Panc1 (cell line): ENCODE results near the gene PPM1D. TPM values are rescaled to one million over a fixed set of nuclear protein-coding genes. Genes with fewer than 3 reads are reported as not detected.

Source experiments
- ATAC-seq: fragments of 200-7000 bp; cut with Tn5 transposase; 2 replicates; pipeline ENCODE4 v1.9.1; 2020; ENCODE audit warnings: mild to moderate bottlenecking, moderate library complexity
- BruUV-seq: library from RNA; stranded (reverse); fragments of 400-500 nt; replicated peaks from 2 replicates; lab custom pipeline; 2021; lab: Mats Ljungman, UMichigan
- CTCF ChIA-PET: fragments of 300-600 bp; sonication (Branson Sonifier 250); formaldehyde crosslinking; loops from one replicate; lab custom pipeline; 2022; ENCODE audit warnings: antibody characterized with exemption; lab: Charles Lee
- POLR2A ChIA-PET: fragments of 300-600 bp; sonication (Branson Sonifier 250); formaldehyde crosslinking; loops from one replicate; lab custom pipeline; 2022; ENCODE audit warnings: antibody characterized with exemption; lab: Charles Lee
- DNase-seq: peaks from one replicate; pipeline ENCODE4 v3.0.0-alpha.2; 2010; ENCODE audit warnings: low read depth, low spot score
- H3K27ac ChIP-seq: 2 replicates; pipeline ENCODE4 v1.5.1; 2011; ENCODE audit warnings: mild to moderate bottlenecking, low read length, inconsistent platforms
- H3K27me3 ChIP-seq: fragments of 200-500 bp; sonication (Bioruptor generic); 2 replicates; pipeline ENCODE4 v1.6.0; 2014; ENCODE audit warnings: low read length, inconsistent platforms; ENCODE audit not compliant: control insufficient read depth, insufficient read depth
- H3K36me3 ChIP-seq: fragments of 200-500 bp; sonication (Bioruptor generic); 2 replicates; pipeline ENCODE4 v1.5.1; 2014; ENCODE audit warnings: inconsistent platforms, mild to moderate bottlenecking, low read length, moderate library complexity; ENCODE audit not compliant: control insufficient read depth, insufficient read depth
- H3K4me1 ChIP-seq: 2 replicates; pipeline ENCODE4 v1.5.1; 2011; ENCODE audit warnings: inconsistent platforms, mild to moderate bottlenecking, low read length, moderate library complexity; ENCODE audit not compliant: control insufficient read depth, insufficient read depth
- H3K4me3 ChIP-seq, 2 experiments: 2 replicates each; pipeline ENCODE4 v1.5.1; 2011 to 2012; ENCODE audit warnings: low read depth in 2 of 2, low read length in 2 of 2, mild to moderate bottlenecking in 2 of 2, inconsistent platforms in 1 of 2, moderate library complexity in 1 of 2
- H3K9me3 ChIP-seq: fragments of 200-500 bp; sonication (Bioruptor generic); 2 replicates; pipeline ENCODE4 v1.5.1; 2014; ENCODE audit warnings: low read depth, mild to moderate bottlenecking, inconsistent platforms, low read length, moderate library complexity; ENCODE audit not compliant: control insufficient read depth, insufficient read depth
- POLR2AphosphoS5 ChIP-seq: IDR thresholded peaks from 2 replicates; pipeline ENCODE4 v1.6.1; 2012; ENCODE audit warnings: mild to moderate bottlenecking, low read depth, low read length, moderate library complexity
- REST ChIP-seq, 2 experiments: IDR thresholded peaks; 2 replicates each; pipeline ENCODE4 v1.6.1; 2011 to 2012; ENCODE audit warnings: low read depth in 2 of 2, control low read depth in 1 of 2, low read length in 1 of 2, mild to moderate bottlenecking in 1 of 2, moderate library complexity in 1 of 2; ENCODE audit not compliant: insufficient read depth in 1 of 2
- SIN3A ChIP-seq: IDR thresholded peaks from 2 replicates; pipeline ENCODE4 v1.6.1; 2012; ENCODE audit warnings: low read depth, mild to moderate bottlenecking, low read length, moderate library complexity, borderline replicate concordance; ENCODE audit not compliant: insufficient read depth
- TCF7L2 ChIP-seq: IDR thresholded peaks from 2 replicates; pipeline ENCODE4 v1.6.1; 2011; ENCODE audit warnings: mild to moderate bottlenecking, low read depth, low read length, inconsistent platforms
- in situ Hi-C: cut with HindIII; loops from 2 replicates; pipeline ENCODE4 v1.10.0; 2016; ENCODE audit warnings: low sequenced_read_pairs, low pct_unique_long_range_greater_than_20kb
- intact Hi-C: fragments of 100-400 bp; cut with micrococcal nuclease; formaldehyde crosslinking; loops from one replicate; pipeline ENCODE4 v1.10.0; 2022; ENCODE audit not compliant: unreplicated experiment
- total RNA-seq: library from RNA; stranded (reverse); gene quantifications from one replicate; pipeline ENCODE4 v1.2.1, GENCODE V29; 2021; ENCODE audit not compliant: unreplicated experiment
- TF ChIP-seq, protein P1 (sequence below): fragments of 450-650 bp; IDR thresholded peaks from 2 replicates; pipeline ENCODE4 v1.5.1; 2017; ENCODE audit warnings: mild to moderate bottlenecking

The PPM1D gene
- total RNA-seq, 1 experiment from 2014 or later, result 7.4 TPM

DNA sequence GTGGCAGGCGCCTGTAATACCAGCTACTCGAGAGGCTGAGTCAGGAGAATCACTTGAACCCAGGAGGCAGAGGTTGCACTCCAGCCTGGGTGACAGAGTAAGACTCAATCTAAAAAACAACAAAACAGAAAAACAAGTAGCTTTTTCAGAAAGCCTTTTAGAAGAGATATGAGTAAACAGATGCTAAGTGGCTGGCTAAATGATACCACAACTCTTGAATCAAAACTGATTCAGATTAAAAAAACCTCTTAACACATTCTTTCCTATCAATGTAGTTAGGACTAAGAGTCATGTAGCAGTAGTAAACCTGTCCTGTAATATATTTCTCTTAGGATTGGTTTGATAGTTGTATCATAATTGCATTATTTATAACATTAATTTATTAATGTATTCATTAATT, 23.0 kb downstream of the PPM1D start:
- ChIA-PET CTCF (no interaction called here), POLR2A (no interaction called here)
- in situ Hi-C loops (no loop called here), intact Hi-C loops (no loop called here)
- DNase-seq (no peak), ATAC-seq (no peak)
- BruUV-seq, result no TSS peak
- H3K4me3 ChIP-seq, result no peak overlapping the region
- H3K27me3 ChIP-seq, result no peaks in the 10 kb centered on the region
- no peaks in the 10 kb centered on the region for H3K9me3 ChIP-seq
- TF ChIP-seq POLR2AphosphoS5 (no peak), TCF7L2 (no peak), SIN3A (no peak), REST (IDR thresholded peaks at IDR 0.05; ENCODE audit: insufficient read depth in 1 of 2, low read depth in 2 of 2, low read length in 1 of 2) (no peak)
- TF ChIP-seq, protein P1, sequence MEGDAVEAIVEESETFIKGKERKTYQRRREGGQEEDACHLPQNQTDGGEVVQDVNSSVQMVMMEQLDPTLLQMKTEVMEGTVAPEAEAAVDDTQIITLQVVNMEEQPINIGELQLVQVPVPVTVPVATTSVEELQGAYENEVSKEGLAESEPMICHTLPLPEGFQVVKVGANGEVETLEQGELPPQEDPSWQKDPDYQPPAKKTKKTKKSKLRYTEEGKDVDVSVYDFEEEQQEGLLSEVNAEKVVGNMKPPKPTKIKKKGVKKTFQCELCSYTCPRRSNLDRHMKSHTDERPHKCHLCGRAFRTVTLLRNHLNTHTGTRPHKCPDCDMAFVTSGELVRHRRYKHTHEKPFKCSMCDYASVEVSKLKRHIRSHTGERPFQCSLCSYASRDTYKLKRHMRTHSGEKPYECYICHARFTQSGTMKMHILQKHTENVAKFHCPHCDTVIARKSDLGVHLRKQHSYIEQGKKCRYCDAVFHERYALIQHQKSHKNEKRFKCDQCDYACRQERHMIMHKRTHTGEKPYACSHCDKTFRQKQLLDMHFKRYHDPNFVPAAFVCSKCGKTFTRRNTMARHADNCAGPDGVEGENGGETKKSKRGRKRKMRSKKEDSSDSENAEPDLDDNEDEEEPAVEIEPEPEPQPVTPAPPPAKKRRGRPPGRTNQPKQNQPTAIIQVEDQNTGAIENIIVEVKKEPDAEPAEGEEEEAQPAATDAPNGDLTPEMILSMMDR, result no peak
- 0 out of 2 replicates have a peak, but pooled peaks cover 4% of the 10 kb centered on the region for H3K4me1 ChIP-seq
- H3K27ac ChIP-seq, result no peak overlapping the region
- H3K36me3 ChIP-seq, result no peaks in the 10 kb centered on the region; the same call in 1 of the 2 replicates

DNA sequence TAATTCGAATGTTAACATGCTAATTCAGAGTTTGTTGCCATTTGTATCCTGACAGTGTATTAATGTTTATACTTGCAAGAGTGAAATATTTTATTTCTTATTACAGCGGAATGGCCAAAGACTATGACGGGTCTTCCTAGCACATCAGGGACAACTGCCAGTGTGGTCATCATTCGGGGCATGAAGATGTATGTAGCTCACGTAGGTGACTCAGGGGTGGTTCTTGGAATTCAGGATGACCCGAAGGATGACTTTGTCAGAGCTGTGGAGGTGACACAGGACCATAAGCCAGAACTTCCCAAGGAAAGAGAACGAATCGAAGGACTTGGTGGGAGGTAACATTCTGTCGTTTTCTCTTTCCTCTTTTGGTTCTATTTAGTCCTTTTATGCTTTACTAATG, 23.4 kb downstream of the PPM1D start:
- no peaks in the 10 kb centered on the region for H3K9me3 ChIP-seq
- no peak for TF ChIP-seq SIN3A
- no peak for TF ChIP-seq POLR2AphosphoS5
- no peak for TF ChIP-seq TCF7L2
- TF ChIP-seq, protein P1, result no peak
- no peak for TF ChIP-seq REST (IDR thresholded peaks at IDR 0.05; ENCODE audit: insufficient read depth in 1 of 2, low read depth in 2 of 2, low read length in 1 of 2)
- H3K27ac ChIP-seq, result no peak overlapping the region
- 0 out of 2 replicates have a peak, but pooled peaks cover 4% of the 10 kb centered on the region for H3K4me1 ChIP-seq
- intact Hi-C loops (no loop called here), in situ Hi-C loops (no loop called here)
- ATAC-seq (no peak), DNase-seq (no peak)
- ChIA-PET POLR2A (no interaction called here), CTCF (no interaction called here)
- no peaks in the 10 kb centered on the region for H3K27me3 ChIP-seq
- no peaks in the 10 kb centered on the region; the same call in 1 of the 2 replicates for H3K36me3 ChIP-seq
- BruUV-seq, result no TSS peak
- no peak overlapping the region for H3K4me3 ChIP-seq
